H9 (cell line): ENCODE measurements around the gene CRY2. TPM values are rescaled to one million over a fixed set of nuclear protein-coding genes. Genes with fewer than 3 reads are reported as not detected.

Experiments
- DNase-seq: peaks from one replicate; pipeline ENCODE4 v3.0.0-alpha.2; 2017
- H2AFZ ChIP-seq: one replicate; pipeline ENCODE4 v1.6.1; 2013; ENCODE audit warnings: mild to moderate bottlenecking, low read length, control low read depth, moderate library complexity
- H2AK5ac ChIP-seq: 2 replicates; pipeline ENCODE4 v1.6.1; 2013; ENCODE audit warnings: low read length, control low read depth, mixed read lengths; ENCODE audit not compliant: insufficient read length
- H2BK120ac ChIP-seq: one replicate; pipeline ENCODE4 v1.6.1; 2013; ENCODE audit warnings: low read depth, mild to moderate bottlenecking, low read length, control low read depth, inconsistent platforms; ENCODE audit not compliant: poor library complexity, severe bottlenecking
- H2BK12ac ChIP-seq: 2 replicates; pipeline ENCODE4 v1.6.1; 2013; ENCODE audit warnings: low read length, control low read depth, mixed read lengths, low read depth; ENCODE audit not compliant: insufficient read length
- H2BK15ac ChIP-seq: 2 replicates; pipeline ENCODE4 v1.6.1; 2013; ENCODE audit warnings: low read depth, low read length, control low read depth
- H2BK20ac ChIP-seq: one replicate; pipeline ENCODE4 v1.6.1; 2013; ENCODE audit warnings: low read depth, mild to moderate bottlenecking, low read length, control low read depth, inconsistent platforms; ENCODE audit not compliant: poor library complexity, severe bottlenecking
- H2BK5ac ChIP-seq: 2 replicates; pipeline ENCODE4 v1.6.1; 2013; ENCODE audit warnings: low read length, control low read depth, mixed read lengths; ENCODE audit not compliant: insufficient read length
- H3K14ac ChIP-seq: 2 replicates; pipeline ENCODE4 v1.6.1; 2013; ENCODE audit warnings: low read length, control low read depth; ENCODE audit not compliant: insufficient read depth
- H3K18ac ChIP-seq: 2 replicates; pipeline ENCODE4 v1.6.1; 2013; ENCODE audit warnings: low read depth, mild to moderate bottlenecking, mixed read lengths, low read length, control low read depth; ENCODE audit not compliant: insufficient read length
- H3K23ac ChIP-seq: 2 replicates; pipeline ENCODE4 v1.6.1; 2013; ENCODE audit warnings: low read length, control low read depth, mixed read lengths, low read depth; ENCODE audit not compliant: insufficient read length
- H3K23me2 ChIP-seq: 2 replicates; pipeline ENCODE4 v1.6.1; 2013; ENCODE audit warnings: low read depth, mild to moderate bottlenecking, mixed read lengths, low read length, control low read depth; ENCODE audit not compliant: insufficient read length, poor library complexity, severe bottlenecking
- H3K27ac ChIP-seq: 2 replicates; pipeline ENCODE4 v1.5.1; 2013; ENCODE audit warnings: low read length, control low read depth, mixed read lengths, low read depth; ENCODE audit not compliant: insufficient read length
- H3K27me3 ChIP-seq: 2 replicates; pipeline ENCODE4 v1.6.1; 2013; ENCODE audit warnings: low read length, control low read depth, inconsistent platforms; ENCODE audit not compliant: insufficient read depth
- H3K4ac ChIP-seq: 2 replicates; pipeline ENCODE4 v1.6.1; 2013; ENCODE audit warnings: low read depth, mild to moderate bottlenecking, control low read depth, inconsistent platforms, low read length, moderate library complexity
- H3K4me1 ChIP-seq: 2 replicates; pipeline ENCODE4 v1.6.1; 2013; ENCODE audit warnings: low read length, control low read depth, inconsistent platforms; ENCODE audit not compliant: insufficient read depth
- H3K4me2 ChIP-seq: 2 replicates; pipeline ENCODE4 v1.6.1; 2013; ENCODE audit warnings: low read length, control low read depth, mixed read lengths; ENCODE audit not compliant: insufficient read length, insufficient read depth
- H3K56ac ChIP-seq: 2 replicates; pipeline ENCODE4 v1.6.1; 2013; ENCODE audit warnings: low read depth, mild to moderate bottlenecking, mixed read lengths, low read length, control low read depth; ENCODE audit not compliant: insufficient read length
- H3K79me1 ChIP-seq: 2 replicates; pipeline ENCODE4 v1.6.1; 2013; ENCODE audit warnings: low read depth, mild to moderate bottlenecking, moderate library complexity, low read length, control low read depth, inconsistent platforms; ENCODE audit not compliant: insufficient read depth, poor library complexity, severe bottlenecking
- H3K79me2 ChIP-seq: 2 replicates; pipeline ENCODE4 v1.6.1; 2013; ENCODE audit warnings: low read length, control low read depth, inconsistent platforms; ENCODE audit not compliant: insufficient read depth
- H3K9ac ChIP-seq: 2 replicates; pipeline ENCODE4 v1.6.1; 2013; ENCODE audit warnings: low read length, control low read depth, mixed read lengths; ENCODE audit not compliant: insufficient read length; ENCODE audit errors: extremely low read depth
- H3K9me3 ChIP-seq: one replicate; pipeline ENCODE4 v1.6.1; 2013; ENCODE audit warnings: low read depth, low read length, inconsistent platforms; ENCODE audit not compliant: control insufficient read depth
- H3T11ph ChIP-seq: one replicate; pipeline ENCODE4 v1.6.1; 2013; ENCODE audit warnings: mild to moderate bottlenecking, low read length, control low read depth, inconsistent platforms
- H4K20me1 ChIP-seq: one replicate; pipeline ENCODE4 v1.6.1; 2013; ENCODE audit not compliant: control insufficient read depth, insufficient read length, insufficient read depth
- H4K5ac ChIP-seq: 2 replicates; pipeline ENCODE4 v1.6.1; 2013; ENCODE audit warnings: low read depth, mild to moderate bottlenecking, mixed read lengths, low read length, control low read depth; ENCODE audit not compliant: insufficient read length
- H4K8ac ChIP-seq: replicated peaks from 2 replicates; pipeline ENCODE4 v1.6.1; 2013; ENCODE audit warnings: low read length, control low read depth, mixed read lengths, low read depth; ENCODE audit not compliant: insufficient read length
- H4K91ac ChIP-seq: 2 replicates; pipeline ENCODE4 v1.6.1; 2013; ENCODE audit warnings: low read depth, mild to moderate bottlenecking, moderate library complexity, mixed read lengths, low read length, control low read depth; ENCODE audit not compliant: insufficient read length
- H3K27ac Mint-ChIP-seq, 3 experiments: 2 replicates in 2 of 3; 3 replicates in 1 of 3; pipeline ENCODE4 v1.8.0; 2020 to 2021; ENCODE audit warnings: mixed read lengths in 3 of 3, mild to moderate bottlenecking in 1 of 3, moderate library complexity in 1 of 3
- H3K27me3 Mint-ChIP-seq: 2 replicates; pipeline ENCODE4 v1.8.0; 2021; ENCODE audit warnings: low read depth, mild to moderate bottlenecking, moderate library complexity, mixed read lengths
- H3K36me3 Mint-ChIP-seq, 3 experiments: 2 replicates in 2 of 3; 3 replicates in 1 of 3; pipeline ENCODE4 v1.8.0; 2020 to 2021; ENCODE audit warnings: low read depth in 3 of 3, mixed read lengths in 3 of 3; ENCODE audit not compliant: insufficient read depth in 1 of 3
- H3K4me1 Mint-ChIP-seq, 2 experiments: 2 replicates each; pipeline ENCODE4 v1.8.0; 2020; ENCODE audit warnings: mixed read lengths in 2 of 2
- H3K4me3 Mint-ChIP-seq, 2 experiments: 2 replicates in 1 of 2; 3 replicates in 1 of 2; pipeline ENCODE4 v1.8.0; 2020 to 2021; ENCODE audit warnings: mild to moderate bottlenecking in 2 of 2, mixed read lengths in 2 of 2, moderate library complexity in 1 of 2
- H3K9me3 Mint-ChIP-seq, 2 experiments: 2 replicates in 1 of 2; 3 replicates in 1 of 2; pipeline ENCODE4 v1.8.0; 2020; ENCODE audit warnings: mild to moderate bottlenecking in 2 of 2, mixed read lengths in 2 of 2, moderate library complexity in 1 of 2
- CTCF ChIP-seq: fragments of 200-600 bp; sonication (generic); conservative IDR thresholded peaks from 3 replicates; pipeline ENCODE4 v1.8.0; 2021; ENCODE audit warnings: antibody characterized with exemption, mild to moderate bottlenecking
- WGBS: extraction: QIAGEN DNeasy Blood & Tissue Kit; methylation state at CpG from one replicate; pipeline ENCODE4 v1.1.7; 2013; ENCODE audit warnings: missing lambda C conversion rate, low lambda C conversion rate, mixed read lengths; ENCODE audit not compliant: insufficient read length; ENCODE audit errors: extremely low coverage; 5-methylcytosine and 5-hydroxymethylcytosine counted together
- total RNA-seq: library from RNA; stranded (reverse); gene quantifications from 2 replicates; pipeline ENCODE4 v1.2.1, GENCODE V29; 2021

The CRY2 gene
- total RNA-seq, 1 experiment from 2014 or later = 14.4 TPM

DNA sequence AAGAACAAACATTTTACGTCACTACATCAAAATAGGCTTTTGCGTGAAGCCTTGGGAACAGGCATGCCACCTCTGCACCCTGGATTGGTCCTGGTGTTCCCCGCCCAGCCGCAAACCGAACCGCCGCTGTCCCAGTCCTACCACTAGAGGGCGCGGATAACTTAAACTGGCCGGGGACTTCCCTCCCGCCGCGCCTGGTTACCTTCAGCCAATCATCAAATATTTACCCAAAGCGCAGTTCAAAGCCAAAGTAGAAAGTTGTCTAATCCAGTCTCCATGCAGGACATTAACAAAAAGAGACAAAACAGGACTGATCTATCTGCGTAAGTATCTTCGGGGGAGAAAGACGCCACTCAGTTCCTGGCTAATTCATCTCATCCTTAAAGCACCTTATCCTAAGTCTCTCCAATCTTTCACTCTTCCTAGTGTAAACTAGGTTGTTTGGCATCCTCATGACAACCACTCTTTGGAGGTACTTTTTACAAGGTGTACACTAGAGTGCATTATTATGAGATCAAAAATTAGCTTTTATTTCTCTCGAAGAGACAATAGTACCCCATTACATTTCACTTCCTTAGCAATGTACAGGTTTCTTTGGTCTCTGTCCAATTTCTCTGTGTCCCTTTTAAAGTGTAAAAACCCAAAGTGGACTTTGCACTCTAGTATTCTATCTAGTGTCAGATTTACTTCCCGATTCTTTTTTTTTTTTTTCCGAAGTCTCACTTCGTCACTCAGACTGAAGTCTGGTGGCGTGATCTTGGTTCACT lies 3.9 kb upstream of the CRY2 start:
- H3K27ac ChIP-seq = no peak overlapping the region
- H3T11ph ChIP-seq = no peak overlapping the region
- peaks cover 7% of the 10 kb centered on the region; the same call in 1 of the 2 replicates for H3K27me3 ChIP-seq
- H3K4me2 ChIP-seq = peak overlapping the region; percentile 35
- no peak overlapping the region for H3K18ac ChIP-seq
- H3K9me3 Mint-ChIP-seq = peaks cover 0 to 3% of the 10 kb centered on the region in 2 experiments; a peak in 3 of 5 replicates
- H4K8ac ChIP-seq = no peak overlapping the region
- H3K4me3 Mint-ChIP-seq = no peak overlapping the region
- no peak overlapping the region for H2BK5ac ChIP-seq
- no peak overlapping the region for H2BK15ac ChIP-seq
- no peak overlapping the region for H2BK12ac ChIP-seq
- no peaks in the 10 kb centered on the region for H3K9me3 ChIP-seq
- no peak overlapping the region for H2BK120ac ChIP-seq
- no peak overlapping the region for H3K14ac ChIP-seq
- H2AFZ ChIP-seq = no peak overlapping the region
- peaks cover 37% of the 10 kb centered on the region for H3K27me3 Mint-ChIP-seq
- peaks cover 10 to 16% of the 10 kb centered on the region in 2 experiments for H3K4me1 Mint-ChIP-seq
- H2BK20ac ChIP-seq = no peak overlapping the region
- H3K27ac Mint-ChIP-seq = no peak overlapping the region
- no peak overlapping the region for H2AK5ac ChIP-seq
- no peak overlapping the region for H3K4ac ChIP-seq
- no peaks in the 10 kb centered on the region for H3K79me1 ChIP-seq
- no CpG with 5 or more reads among the region's 22 CpGs for WGBS
- no peak overlapping the region for H4K91ac ChIP-seq
- H4K5ac ChIP-seq = no peak overlapping the region
- no peaks in the 10 kb centered on the region for H4K20me1 ChIP-seq
- no peak overlapping the region for H3K9ac ChIP-seq
- no peaks in the 10 kb centered on the region for H3K79me2 ChIP-seq
- H3K23me2 ChIP-seq = peaks cover 6% of the 10 kb centered on the region
- H3K36me3 Mint-ChIP-seq = no peaks in the 10 kb centered on the region; a peak in 2 of 7 replicates
- peak; percentile 95 for TF ChIP-seq CTCF
- H3K4me1 ChIP-seq = peaks cover under 1% of the 10 kb centered on the region; the same call in 1 of the 2 replicates
- H3K23ac ChIP-seq = no peak overlapping the region
- H3K56ac ChIP-seq = no peak overlapping the region
- peak; percentile 91 for DNase-seq
